ENCODE measurements around the gene ODC1.

Gene ODC1

DNA sequence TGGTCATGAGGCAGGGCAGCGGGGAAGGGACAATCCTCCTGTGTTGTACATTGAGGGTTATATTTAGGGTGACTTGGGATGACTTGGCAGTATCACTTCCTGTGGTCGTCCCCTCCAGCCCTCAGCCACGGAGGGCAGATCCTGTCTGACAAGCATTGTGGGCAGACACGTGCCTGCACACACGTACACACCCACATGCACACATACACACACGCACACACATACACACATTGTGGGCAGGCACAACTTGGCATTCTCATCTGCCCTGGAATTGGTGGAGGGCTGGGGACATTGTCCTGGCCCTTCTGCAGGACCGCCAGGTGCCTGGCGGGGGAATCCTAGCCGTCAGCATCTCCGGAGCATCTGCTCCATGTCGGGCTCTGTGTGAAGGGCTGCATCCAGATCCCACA is 47.6 kb downstream of the ODC1 start:
- Histone ChIP-seq H2AFZ (ENCODE audit: low read length) (no peak overlapping the region), H3F3A (ENCODE audit: insufficient read depth, low read length) (no peaks in the 10 kb centered on the region), H3K9me3 (ENCODE audit: low read length) (no peaks in the 10 kb centered on the region), H3K9me2 (ENCODE audit: low read depth, low read length) (no peaks in the 10 kb centered on the region), H3K36me3 (ENCODE audit: insufficient read depth, low read length) (no peaks in the 10 kb centered on the region), H3K27ac (ENCODE audit: low read depth, low read length, poor library complexity, severe bottlenecking) (no peak overlapping the region), H3K9ac (ENCODE audit: low read length) (no peak overlapping the region), H3K4me2 (ENCODE audit: low read length) (no peak overlapping the region), H3K79me2 (ENCODE audit: insufficient read depth, low read length) (no peaks in the 10 kb centered on the region), H3K27me3 (ENCODE audit: insufficient read depth, low read length) (no peaks in the 10 kb centered on the region; the same call in 1 of the 2 replicates), H4K20me1 (ENCODE audit: insufficient read depth, low read length) (no peaks in the 10 kb centered on the region), H3K4me3 (ENCODE audit: low read depth, low read length, poor library complexity, severe bottlenecking) (no peak overlapping the region), H3K4me1 (ENCODE audit: insufficient read depth, low read length, severe bottlenecking) (peaks cover 5% of the 10 kb centered on the region)
- TF ChIP-seq EZH2 (IDR thresholded peaks at IDR 0.05; ENCODE audit: borderline replicate concordance, low read length) (no peak), CTCF (IDR thresholded peaks at IDR 0.05; ENCODE audit: low read length) (no peak)

GRCh38 chr2:10400002-10400401 is 48.1 kb downstream of the ODC1 start:
- Histone ChIP-seq H3K9ac (ENCODE audit: low read length) (no peak overlapping the region), H2AFZ (ENCODE audit: low read length) (no peak overlapping the region), H3K4me2 (ENCODE audit: low read length) (no peak overlapping the region)

DNA sequence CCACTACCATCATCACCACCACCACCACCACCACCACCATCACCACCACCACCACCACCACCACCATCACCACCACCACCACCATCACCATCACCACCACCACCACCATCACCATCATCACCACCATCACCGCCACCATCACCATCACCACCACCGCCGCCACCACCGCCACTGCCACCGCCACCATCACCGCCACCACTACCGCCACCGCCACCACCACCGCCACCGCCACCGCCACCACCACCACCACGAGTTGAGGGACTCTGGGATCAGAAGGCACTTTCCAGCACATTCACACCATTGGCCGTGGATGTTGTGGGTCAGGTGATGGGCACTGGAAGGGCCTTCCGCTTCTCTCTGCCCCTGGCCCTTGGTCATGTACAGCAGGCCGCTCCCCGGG is 48.8 kb downstream of the ODC1 start:
- TF ChIP-seq CTCF (IDR thresholded peaks at IDR 0.05; ENCODE audit: low read length) (no peak), EZH2 (IDR thresholded peaks at IDR 0.05; ENCODE audit: borderline replicate concordance, low read length) (no peak)
- Histone ChIP-seq H3K9me2 (ENCODE audit: low read depth, low read length) (no peaks in the 10 kb centered on the region), H3K9ac (ENCODE audit: low read length) (no peak overlapping the region), H2AFZ (ENCODE audit: low read length) (no peak overlapping the region), H3K4me3 (ENCODE audit: low read depth, low read length, poor library complexity, severe bottlenecking) (no peak overlapping the region), H3K27me3 (ENCODE audit: insufficient read depth, low read length) (no peaks in the 10 kb centered on the region; the same call in none of the 2 replicates), H3K79me2 (ENCODE audit: insufficient read depth, low read length) (no peaks in the 10 kb centered on the region), H3F3A (ENCODE audit: insufficient read depth, low read length) (no peaks in the 10 kb centered on the region), H3K36me3 (ENCODE audit: insufficient read depth, low read length) (no peaks in the 10 kb centered on the region), H3K9me3 (ENCODE audit: low read length) (no peaks in the 10 kb centered on the region), H4K20me1 (ENCODE audit: insufficient read depth, low read length) (no peaks in the 10 kb centered on the region), H3K27ac (ENCODE audit: low read depth, low read length, poor library complexity, severe bottlenecking) (no peak overlapping the region), H3K4me2 (ENCODE audit: low read length) (no peak overlapping the region), H3K4me1 (ENCODE audit: insufficient read depth, low read length, severe bottlenecking) (peaks cover 5% of the 10 kb centered on the region)

More at GRCh38 chr2:10400002-10400401, 48.1 kb downstream of the ODC1 start:
- H3K4me3 ChIP-seq (ENCODE audit: low read depth, low read length, poor library complexity, severe bottlenecking), result no peak overlapping the region
- H3K36me3 ChIP-seq (ENCODE audit: insufficient read depth, low read length), result no peaks in the 10 kb centered on the region
- no peak overlapping the region for H3K27ac ChIP-seq (ENCODE audit: low read depth, low read length, poor library complexity, severe bottlenecking)
- no peaks in the 10 kb centered on the region for H3K9me2 ChIP-seq (ENCODE audit: low read depth, low read length)
- no peaks in the 10 kb centered on the region for H3F3A ChIP-seq (ENCODE audit: insufficient read depth, low read length)
- H3K27me3 ChIP-seq (ENCODE audit: insufficient read depth, low read length), result no peaks in the 10 kb centered on the region; the same call in 1 of the 2 replicates
- no peaks in the 10 kb centered on the region for H3K9me3 ChIP-seq (ENCODE audit: low read length)
- no peaks in the 10 kb centered on the region for H4K20me1 ChIP-seq (ENCODE audit: insufficient read depth, low read length)
- TF ChIP-seq EZH2 (IDR thresholded peaks at IDR 0.05; ENCODE audit: borderline replicate concordance, low read length) (no peak), CTCF (IDR thresholded peaks at IDR 0.05; ENCODE audit: low read length) (no peak)
- peaks cover 5% of the 10 kb centered on the region for H3K4me1 ChIP-seq (ENCODE audit: insufficient read depth, low read length, severe bottlenecking)
- H3K79me2 ChIP-seq (ENCODE audit: insufficient read depth, low read length), result no peaks in the 10 kb centered on the region
